CD4-positive, CD25-positive, alpha-beta regulatory T cell (primary cell): ENCODE data around the gene CTSV. TPM values are rescaled to one million over a fixed set of nuclear protein-coding genes. Genes with fewer than 3 reads are reported as not detected.
A peak's percentile ranks its signal among the peaks of the same experiment; 100 is the strongest.
"Not testable (repeated sequence)": the region's sequence is repeated elsewhere in the genome, so short reads cannot be mapped to it uniquely, and the experiment has no call there.

Experiments used
- ATAC-seq, 2 donors: fragments of 150-1000 bp; cut with Tn5 transposase; one replicate each; pipeline ENCODE4 v1.10.0; 2021; ENCODE audit warnings: low read depth in 2 of 2, moderate number of reproducible peaks in 2 of 2, moderate library complexity in 1 of 2
- DNase-seq, 3 donors: peaks; one replicate each; pipeline versions ENCODE4 v3.0.0 to v3.0.0-alpha.2; 2012 to 2022; ENCODE audit warnings: mixed read lengths in 1 of 3
- H3K27ac ChIP-seq: one replicate; pipeline ENCODE4 v1.7.0; 2013; ENCODE audit warnings: mild to moderate bottlenecking, low read length; ENCODE audit not compliant: insufficient read depth, poor library complexity, severe bottlenecking
- H3K27me3 ChIP-seq: one replicate; pipeline ENCODE4 v1.7.0; 2013; ENCODE audit warnings: low read length; ENCODE audit not compliant: control insufficient read depth, insufficient read depth
- H3K36me3 ChIP-seq: one replicate; pipeline ENCODE4 v1.7.0; 2013; ENCODE audit warnings: mild to moderate bottlenecking, low read length, moderate library complexity; ENCODE audit not compliant: control insufficient read depth, insufficient read depth
- H3K4me1 ChIP-seq: 2 replicates; pipeline ENCODE4 v1.7.0; 2013; ENCODE audit warnings: mild to moderate bottlenecking, low read length; ENCODE audit not compliant: insufficient read depth, control insufficient read depth, poor library complexity, severe bottlenecking
- H3K4me3 ChIP-seq: one replicate; pipeline ENCODE4 v1.7.0; 2013; ENCODE audit warnings: low read depth, mild to moderate bottlenecking, low read length, moderate library complexity
- H3K9me3 ChIP-seq, 2 experiments: 1 replicate in 1 of 2; 2 replicates in 1 of 2; pipeline ENCODE4 v1.7.0; 2013; ENCODE audit warnings: low read length in 2 of 2, mild to moderate bottlenecking in 1 of 2, moderate library complexity in 1 of 2; ENCODE audit not compliant: control insufficient read depth in 2 of 2
- H3K27ac Mint-ChIP-seq, 3 donors: one replicate each; pipeline ENCODE4 v1.8.0; 2020 to 2022; ENCODE audit warnings: mild to moderate bottlenecking in 3 of 3, mixed read lengths in 3 of 3, moderate library complexity in 2 of 3
- H3K27me3 Mint-ChIP-seq: one replicate; pipeline ENCODE4 v1.8.0; 2022; ENCODE audit warnings: mild to moderate bottlenecking, mixed read lengths
- H3K36me3 Mint-ChIP-seq: one replicate; pipeline ENCODE4 v1.8.0; 2020; ENCODE audit warnings: mixed read lengths
- H3K4me1 Mint-ChIP-seq, 4 donors: one replicate each; pipeline ENCODE4 v1.8.0; 2020 to 2022; ENCODE audit warnings: mixed read lengths in 4 of 4, mild to moderate bottlenecking in 1 of 4
- H3K4me3 Mint-ChIP-seq, 4 donors: one replicate each; pipeline ENCODE4 v1.8.0; 2020 to 2022; ENCODE audit warnings: mild to moderate bottlenecking in 4 of 4, mixed read lengths in 4 of 4, moderate library complexity in 3 of 4
- H3K9me3 Mint-ChIP-seq, 7 donors: one replicate each; pipeline ENCODE4 v1.8.0; 2020 to 2022; ENCODE audit warnings: mixed read lengths in 7 of 7, mild to moderate bottlenecking in 3 of 7, moderate library complexity in 2 of 7
- polyA plus RNA-seq, 4 donors: library from polyadenylated mRNA; unstranded; fragments of 300-500 nt; fragmentation: Illumina TruSeq; gene quantifications; one replicate each; pipeline ENCODE4 v1.2.3, GENCODE V29; 2021
- total RNA-seq: library from RNA; stranded (reverse); gene quantifications from one replicate; pipeline ENCODE4 v1.2.3, GENCODE V29; 2022

CTSV gene
- total and polyA plus RNA-seq, 5 donors from 2014 or later = 0.10 to 0.17 TPM; not detected in 3

DNA sequence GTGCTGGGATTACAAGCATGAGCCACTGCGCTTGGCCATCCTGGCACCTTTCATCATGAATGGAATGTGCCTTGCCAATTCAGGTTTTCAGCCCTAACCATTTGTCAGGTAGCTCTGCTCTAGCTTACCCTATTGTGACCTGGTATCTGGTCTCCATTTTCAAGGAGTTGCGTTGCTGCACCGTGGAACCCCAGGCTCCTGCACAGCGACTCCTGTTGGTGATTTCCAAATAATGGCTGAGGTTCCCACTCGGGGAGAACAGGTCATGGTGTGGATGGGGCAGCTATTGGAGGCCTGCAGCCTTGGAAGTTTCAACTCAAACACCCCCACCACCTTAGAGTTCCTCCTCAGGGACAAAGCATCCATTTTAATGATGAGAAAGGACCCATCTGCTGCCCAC is 18.7 kb upstream of the CTSV start:
- Mint-ChIP-seq H3K27ac (no peak overlapping the region), H3K4me3 (no peak overlapping the region), H3K27me3 (peaks cover 12% of the 10 kb centered on the region), H3K36me3 (no peaks in the 10 kb centered on the region), H3K9me3 (no peaks in the 10 kb centered on the region), H3K4me1 (no peaks in the 10 kb centered on the region)
- Histone ChIP-seq H3K27me3 (no peaks in the 10 kb centered on the region), H3K9me3 (no peaks in the 10 kb centered on the region), H3K36me3 (no peaks in the 10 kb centered on the region), H3K4me1 (no peaks in the 10 kb centered on the region), H3K27ac (no peak overlapping the region), H3K4me3 (no peak overlapping the region)
- DNase-seq = no peak
- no peak for ATAC-seq

DNA sequence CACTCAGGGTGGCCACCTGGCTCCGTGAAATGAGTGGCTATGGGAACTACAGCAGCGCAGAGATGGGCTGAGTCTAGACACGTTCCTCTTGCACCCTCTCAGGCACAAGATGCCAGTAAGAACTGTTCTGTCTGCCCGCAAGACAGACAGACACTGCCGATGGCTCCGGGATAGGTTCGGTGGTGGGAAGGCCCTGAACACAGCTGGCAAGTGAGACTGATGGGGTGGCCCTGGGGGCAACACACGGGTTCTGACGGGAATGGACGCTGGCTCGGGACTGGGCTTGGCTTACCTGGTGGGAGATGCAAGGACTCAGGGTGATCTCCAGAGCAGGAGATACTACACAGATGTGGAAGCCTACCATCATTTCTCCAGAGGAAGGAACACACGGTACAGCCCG is 16.9 kb upstream of the CTSV start:
- H3K27me3 ChIP-seq, H3K9me3 Mint-ChIP-seq: not testable (repeated sequence)
- peaks cover 16% of the 10 kb centered on the region for H3K27me3 Mint-ChIP-seq

DNA sequence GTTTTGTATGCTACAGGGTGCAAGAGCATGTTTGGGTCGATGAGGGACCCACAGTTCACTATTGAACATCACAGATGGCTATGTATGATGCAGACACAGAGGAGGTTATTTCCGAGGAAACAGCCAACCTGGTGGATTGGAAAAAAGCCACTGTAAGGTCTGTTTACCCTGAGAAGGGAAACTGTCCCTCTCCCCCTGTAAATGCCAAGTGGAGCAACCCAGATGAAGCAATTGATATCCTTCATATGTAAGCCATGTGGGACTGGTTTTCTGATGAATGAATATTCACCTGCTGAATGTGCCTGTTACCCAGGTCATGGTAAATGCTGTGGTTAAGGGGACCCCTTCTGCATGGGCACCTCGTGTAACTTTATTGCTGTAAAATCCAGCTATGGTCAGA is 14.8 kb upstream of the CTSV start:
- H3K4me1 Mint-ChIP-seq = no peaks in the 10 kb centered on the region
- no peaks in the 10 kb centered on the region for H3K9me3 ChIP-seq
- H3K9me3 Mint-ChIP-seq = no peaks in the 10 kb centered on the region
- no peaks in the 10 kb centered on the region for H3K4me1 ChIP-seq
- H3K36me3 ChIP-seq = no peaks in the 10 kb centered on the region
- no peak overlapping the region for H3K27ac ChIP-seq
- DNase-seq = no peak
- no peak overlapping the region for H3K27ac Mint-ChIP-seq
- no peak overlapping the region for H3K4me3 Mint-ChIP-seq
- no peak for ATAC-seq
- no peak overlapping the region for H3K4me3 ChIP-seq
- H3K36me3 Mint-ChIP-seq = no peaks in the 10 kb centered on the region
- H3K27me3 ChIP-seq = no peaks in the 10 kb centered on the region
- H3K27me3 Mint-ChIP-seq = peaks cover 20% of the 10 kb centered on the region

More for the DNA sequence above, 16.9 kb upstream of the CTSV start:
- not testable (repeated sequence) for H3K4me3 ChIP-seq, H3K27ac Mint-ChIP-seq, H3K9me3 ChIP-seq, H3K36me3 Mint-ChIP-seq, H3K4me3 Mint-ChIP-seq, H3K4me1 ChIP-seq, H3K27ac ChIP-seq, H3K36me3 ChIP-seq, H3K4me1 Mint-ChIP-seq, DNase-seq, ATAC-seq

DNA sequence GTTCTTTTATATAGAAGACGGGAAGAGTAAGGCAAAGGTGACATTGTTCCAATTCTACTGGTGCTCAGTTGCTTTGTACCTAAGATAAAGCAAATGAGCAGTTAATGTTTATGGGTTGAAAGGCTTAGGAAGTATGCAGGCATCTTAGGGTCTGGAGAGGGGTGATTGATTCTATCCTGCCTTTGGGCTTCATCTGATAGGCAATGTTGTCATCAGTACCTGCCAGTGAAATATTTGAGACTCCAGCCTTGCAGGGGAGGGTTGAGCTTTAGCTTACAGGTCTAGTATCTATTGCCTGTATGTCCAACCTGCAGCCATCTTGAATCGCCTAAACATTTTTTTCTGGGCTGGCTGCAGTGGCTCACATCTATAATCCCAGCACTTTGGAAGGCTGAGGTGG is 13.8 kb upstream of the CTSV start:
- Histone ChIP-seq H3K9me3 (no peaks in the 10 kb centered on the region), H3K4me3 (no peak overlapping the region), H3K36me3 (no peaks in the 10 kb centered on the region), H3K27me3 (peaks cover under 1% of the 10 kb centered on the region), H3K27ac (no peak overlapping the region), H3K4me1 (no peaks in the 10 kb centered on the region)
- no peaks in the 10 kb centered on the region for H3K4me1 Mint-ChIP-seq
- H3K4me3 Mint-ChIP-seq = no peak overlapping the region
- no peak for DNase-seq
- no peaks in the 10 kb centered on the region for H3K36me3 Mint-ChIP-seq
- H3K27me3 Mint-ChIP-seq = peaks cover 25% of the 10 kb centered on the region
- H3K27ac Mint-ChIP-seq = no peak overlapping the region
- ATAC-seq = no peak
- no peaks in the 10 kb centered on the region for H3K9me3 Mint-ChIP-seq

DNA sequence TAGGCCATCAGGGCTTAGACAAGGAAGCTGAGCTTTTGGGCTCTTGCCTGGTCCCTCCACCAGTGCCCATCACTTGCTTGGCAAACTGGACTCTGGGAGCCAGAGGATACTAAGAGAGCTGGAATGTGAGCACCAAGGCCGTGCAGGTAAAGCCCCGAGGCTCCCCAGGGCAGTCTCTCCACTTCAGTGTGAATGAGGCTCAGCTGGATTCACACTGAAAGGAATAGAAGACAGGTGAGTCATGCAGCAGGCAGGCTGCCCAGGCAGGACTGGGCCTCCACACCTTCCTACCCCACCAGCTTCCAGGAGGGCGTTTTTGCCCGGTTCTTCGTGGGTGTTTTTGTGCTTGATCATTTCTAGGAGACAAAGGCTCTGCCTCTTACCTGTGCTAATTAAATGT is 7.3 kb upstream of the CTSV start:
- Histone ChIP-seq H3K4me3 (no peak overlapping the region), H3K36me3 (no peaks in the 10 kb centered on the region), H3K9me3 (peaks cover 0 to 4% of the 10 kb centered on the region in 2 experiments), H3K4me1 (no peaks in the 10 kb centered on the region), H3K27me3 (peaks cover 11% of the 10 kb centered on the region), H3K27ac (no peak overlapping the region)
- no peak for ATAC-seq
- Mint-ChIP-seq H3K36me3 (no peaks in the 10 kb centered on the region), H3K27me3 (peaks cover 52% of the 10 kb centered on the region), H3K9me3 (peaks cover 0 to 6% (median 2%) of the 10 kb centered on the region in 7 donors), H3K27ac (no peak overlapping the region), H3K4me3 (no peak overlapping the region), H3K4me1 (no peaks in the 10 kb centered on the region)
- DNase-seq = no peak

DNA sequence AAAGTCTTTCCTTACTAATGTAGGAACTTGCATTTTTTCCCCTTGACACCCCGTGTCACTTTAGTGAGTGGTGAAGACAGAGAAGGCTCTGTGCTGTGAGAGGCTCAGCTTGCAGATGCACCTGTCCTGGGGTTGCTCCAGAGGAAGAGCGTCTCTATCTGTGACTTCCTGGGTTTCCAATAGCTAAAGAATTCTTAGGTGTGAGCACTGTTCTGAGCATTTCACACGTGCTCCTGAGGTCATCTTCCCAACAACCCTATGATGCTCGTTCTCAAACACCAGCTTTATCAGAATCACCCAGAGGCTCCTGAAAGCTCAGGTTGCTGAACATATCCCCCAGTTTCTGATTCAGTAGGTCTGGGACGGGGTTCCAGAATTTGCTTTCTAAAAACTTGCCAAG is 6.4 kb upstream of the CTSV start:
- Mint-ChIP-seq H3K36me3 (no peaks in the 10 kb centered on the region), H3K27me3 (peaks cover 45% of the 10 kb centered on the region), H3K9me3 (peaks cover 0 to 6% (median 2%) of the 10 kb centered on the region in 7 donors), H3K4me3 (no peak overlapping the region), H3K27ac (peak overlapping the region in 1 of 3 donors; percentile 62), H3K4me1 (no peaks in the 10 kb centered on the region)
- no peaks in the 10 kb centered on the region for H3K4me1 ChIP-seq
- H3K27ac ChIP-seq = no peak overlapping the region
- no peak for ATAC-seq
- no peaks in the 10 kb centered on the region for H3K36me3 ChIP-seq
- no peak for DNase-seq
- H3K9me3 ChIP-seq = peaks cover 0 to 4% of the 10 kb centered on the region in 2 experiments
- peaks cover 14% of the 10 kb centered on the region for H3K27me3 ChIP-seq
- H3K4me3 ChIP-seq = no peak overlapping the region

DNA sequence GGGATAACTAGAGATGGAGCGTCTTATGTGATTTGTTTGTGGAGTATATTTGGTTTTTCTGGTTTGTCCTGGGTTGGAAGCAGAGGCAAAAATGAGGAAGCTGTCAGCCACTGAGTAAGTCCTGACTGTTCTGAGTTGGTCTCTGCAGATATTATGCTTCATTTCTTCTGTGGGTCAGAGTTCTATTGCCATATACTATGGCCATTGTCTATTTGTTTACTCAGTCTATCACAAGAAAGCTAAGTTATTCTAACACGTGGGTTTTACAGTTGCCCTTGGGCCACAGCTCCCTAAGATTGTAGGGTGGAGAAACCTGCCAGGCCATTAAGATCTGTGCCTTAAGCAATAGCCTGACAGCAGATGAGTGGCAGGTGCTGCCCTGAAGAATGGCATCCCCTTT is 3.0 kb upstream of the CTSV start:
- Histone ChIP-seq H3K4me1 (peaks cover 10% of the 10 kb centered on the region), H3K9me3 (peaks cover 0 to 4% of the 10 kb centered on the region in 2 experiments), H3K27ac (no peak overlapping the region), H3K27me3 (peaks cover 17% of the 10 kb centered on the region), H3K36me3 (no peaks in the 10 kb centered on the region), H3K4me3 (no peak overlapping the region)
- peaks cover 0 to 5% (median 3%) of the 10 kb centered on the region in 4 donors for H3K4me1 Mint-ChIP-seq
- no peaks in the 10 kb centered on the region for H3K36me3 Mint-ChIP-seq
- DNase-seq (no peak), ATAC-seq (no peak)
- H3K27me3 Mint-ChIP-seq = peaks cover 60% of the 10 kb centered on the region
- H3K9me3 Mint-ChIP-seq = peaks cover 0 to 6% (median 2%) of the 10 kb centered on the region in 7 donors
- no peak overlapping the region for H3K27ac Mint-ChIP-seq
- no peak overlapping the region for H3K4me3 Mint-ChIP-seq

DNA sequence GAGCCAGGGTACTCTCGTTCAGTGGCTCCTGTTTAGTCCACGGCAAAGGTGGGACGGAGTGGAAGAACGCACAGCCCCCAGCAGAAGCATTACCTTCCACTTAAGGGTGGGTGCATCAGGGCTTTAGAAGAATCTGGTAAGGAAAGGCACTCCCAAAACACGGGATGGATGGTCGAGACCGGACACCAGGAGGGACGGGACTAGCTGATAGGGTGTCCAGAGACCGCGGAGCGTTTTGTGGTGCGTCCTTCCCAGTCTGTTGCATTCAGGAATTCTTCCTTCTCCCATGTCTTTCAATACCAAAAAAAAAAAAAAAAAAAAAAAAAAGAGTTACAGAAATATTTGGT is 545 bp upstream of the CTSV start:
- peaks cover 66% of the 10 kb centered on the region for H3K27me3 Mint-ChIP-seq
- no peak overlapping the region for H3K4me3 ChIP-seq
- peaks cover 0 to 4% of the 10 kb centered on the region in 2 experiments for H3K9me3 ChIP-seq
- no peak overlapping the region for H3K27ac ChIP-seq
- H3K27ac Mint-ChIP-seq = no peak overlapping the region
- no peaks in the 10 kb centered on the region for H3K36me3 Mint-ChIP-seq
- peaks cover 0 to 5% (median 3%) of the 10 kb centered on the region in 4 donors for H3K4me1 Mint-ChIP-seq
- H3K36me3 ChIP-seq = no peaks in the 10 kb centered on the region
- peaks cover 10% of the 10 kb centered on the region for H3K4me1 ChIP-seq
- no peak for DNase-seq
- no peak for ATAC-seq
- H3K27me3 ChIP-seq = peaks cover 17% of the 10 kb centered on the region
- H3K4me3 Mint-ChIP-seq = peak overlapping the region in 3 of 4 donors; percentile 44 to 74 (median 73)
- H3K9me3 Mint-ChIP-seq = peaks cover 0 to 6% (median 2%) of the 10 kb centered on the region in 7 donors
